ENCODE results near the gene HIVEP3.

The HIVEP3 gene

DNA sequence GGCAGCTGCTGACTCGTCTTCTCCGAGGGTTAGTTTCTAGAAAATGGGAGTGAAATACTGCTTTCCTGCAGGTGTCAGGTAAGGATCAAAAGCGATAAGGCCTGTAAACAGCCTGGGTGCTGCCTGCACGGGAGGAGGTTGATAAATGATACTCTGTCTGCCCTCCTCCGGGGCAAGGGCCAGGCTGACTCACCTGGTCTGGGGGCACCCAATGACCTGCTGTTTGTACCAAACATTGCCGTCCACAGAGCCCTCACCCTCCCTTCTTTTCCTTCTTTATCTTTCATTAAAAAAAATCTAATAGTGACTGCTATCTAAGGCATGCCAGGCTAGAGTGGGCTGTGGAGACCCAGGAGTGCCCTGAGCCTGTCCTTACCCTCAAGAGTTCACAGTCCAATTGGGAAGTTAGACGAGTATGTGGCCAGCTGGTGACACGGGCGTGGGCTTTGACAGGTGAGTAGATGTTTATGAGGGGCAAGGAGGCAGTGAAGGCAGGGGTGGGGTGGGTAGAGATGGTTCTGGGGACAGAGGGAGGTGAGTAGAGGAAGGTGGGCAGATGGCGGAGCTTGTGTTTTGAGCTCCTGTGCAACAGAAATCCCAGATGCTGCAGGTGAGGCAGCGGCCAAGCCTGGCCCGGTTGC lies 450.5 kb downstream of the HIVEP3 start:
- DNase-seq = no peak

DNA sequence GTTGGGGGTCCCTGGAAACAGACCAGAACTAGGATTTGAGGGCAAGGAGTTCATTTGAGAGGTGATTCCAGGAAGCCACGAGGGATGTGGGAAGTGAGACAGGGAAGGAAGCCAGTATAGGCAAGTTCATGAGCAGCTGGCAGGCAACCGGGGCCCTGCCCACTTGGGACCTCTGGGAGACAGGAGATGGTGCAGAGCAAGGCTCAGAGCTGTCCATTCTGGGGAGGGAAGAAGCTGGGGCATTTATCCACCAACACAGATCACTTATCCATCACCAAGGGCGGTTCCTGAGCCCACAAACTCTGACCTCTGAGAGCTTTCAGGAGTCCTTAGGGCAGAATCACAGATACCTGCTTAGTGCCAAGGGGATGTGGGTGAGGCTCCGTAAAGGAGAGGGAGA lies 451.0 kb downstream of the HIVEP3 start:
- DNase-seq = no peak

DNA sequence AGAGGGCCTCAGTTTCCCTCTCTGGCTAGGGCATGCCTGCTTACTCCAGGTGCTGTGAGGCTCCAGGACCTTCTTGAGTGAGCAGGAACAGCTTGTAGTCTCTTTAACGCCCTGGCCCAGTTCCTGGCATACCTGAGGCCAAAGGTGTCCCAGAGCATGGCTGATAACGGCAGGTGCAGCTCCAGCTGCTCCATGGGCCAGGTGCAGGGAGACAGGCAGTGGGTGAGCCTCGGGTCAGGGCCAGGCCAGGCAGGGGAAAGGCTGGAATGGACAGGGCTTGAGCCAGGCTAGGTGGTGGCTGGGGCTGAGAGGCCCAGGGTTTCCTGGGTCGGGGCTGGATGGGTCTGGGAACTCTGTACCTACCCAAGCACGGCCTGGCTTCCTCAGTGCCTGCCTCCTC lies 452.6 kb downstream of the HIVEP3 start:
- DNase-seq = no peak

DNA sequence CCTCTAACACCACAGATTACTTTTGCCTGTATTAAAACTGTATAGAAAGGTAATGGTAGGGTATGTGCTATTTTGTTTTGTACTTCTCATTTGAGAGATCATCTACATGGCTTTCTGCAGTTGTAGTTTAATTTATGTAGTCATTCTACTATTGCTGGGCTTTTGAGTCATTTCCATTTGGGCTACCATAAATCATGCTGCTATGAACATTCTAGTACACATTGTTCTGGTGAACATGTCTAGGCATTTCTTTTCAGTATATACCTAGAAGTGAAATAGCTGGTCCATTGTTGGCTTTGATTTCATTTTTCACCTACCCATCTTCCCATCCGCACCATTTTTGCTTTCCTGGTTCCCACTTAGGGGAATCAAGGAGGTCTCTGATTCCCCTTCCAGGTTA lies 453.0 kb downstream of the HIVEP3 start:
- no peak for DNase-seq

DNA sequence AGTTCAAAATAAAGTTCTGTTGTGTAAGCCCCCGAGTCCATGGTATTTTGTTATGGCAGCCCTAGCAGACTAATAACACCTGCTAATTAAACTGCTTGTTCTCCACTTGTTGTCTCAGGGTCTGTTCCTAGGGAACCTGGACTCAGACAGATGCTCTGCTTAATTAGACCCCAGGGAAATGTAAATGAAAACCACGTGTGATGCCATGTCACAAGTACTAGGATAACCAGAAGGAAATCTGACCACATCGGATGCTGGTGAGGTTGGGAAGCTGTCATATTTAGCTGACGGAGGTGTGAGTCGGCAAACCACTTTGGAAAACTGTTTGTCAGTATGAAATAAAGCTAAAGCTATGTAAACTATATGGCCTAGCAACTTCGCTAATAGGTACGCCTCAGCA lies 453.8 kb downstream of the HIVEP3 start:
- peak; percentile 92 for DNase-seq

DNA sequence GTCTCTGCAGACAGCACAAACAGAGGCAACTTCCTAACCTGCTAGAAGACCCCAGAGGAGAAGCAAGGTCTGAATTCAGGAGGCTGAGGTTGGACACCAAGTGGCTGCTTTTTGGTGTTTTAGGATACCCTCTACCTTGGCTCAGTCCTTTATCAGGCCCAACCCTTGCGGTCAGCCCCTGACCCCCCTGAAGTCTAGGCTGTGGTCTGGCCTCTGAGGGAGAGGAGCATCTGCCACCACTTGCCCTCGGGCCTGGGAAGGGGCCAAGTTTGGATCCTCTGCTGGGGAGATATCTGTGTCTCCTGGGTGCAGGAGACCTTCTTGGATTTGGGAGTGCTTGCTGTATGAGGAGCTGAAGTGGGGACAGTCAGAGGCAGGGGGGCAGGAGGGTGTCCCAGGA lies 455.2 kb downstream of the HIVEP3 start:
- DNase-seq = no peak

DNA sequence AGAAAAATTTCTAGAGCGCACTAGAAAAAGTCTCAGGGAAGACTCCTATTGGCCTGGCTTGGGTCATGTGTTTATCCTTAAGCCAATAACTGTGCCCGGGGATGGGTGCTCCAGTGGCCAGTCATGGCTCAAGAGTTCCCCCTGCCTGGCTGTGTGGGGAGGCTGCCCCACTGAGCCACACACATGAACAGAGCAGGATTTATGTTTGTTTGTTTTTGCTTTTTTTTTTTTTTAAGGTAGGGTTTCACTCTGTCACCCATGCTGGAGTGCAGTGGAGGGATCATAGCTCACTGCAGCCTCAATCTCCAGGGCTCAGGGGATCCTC lies 456.1 kb downstream of the HIVEP3 start:
- no peak for DNase-seq

DNA sequence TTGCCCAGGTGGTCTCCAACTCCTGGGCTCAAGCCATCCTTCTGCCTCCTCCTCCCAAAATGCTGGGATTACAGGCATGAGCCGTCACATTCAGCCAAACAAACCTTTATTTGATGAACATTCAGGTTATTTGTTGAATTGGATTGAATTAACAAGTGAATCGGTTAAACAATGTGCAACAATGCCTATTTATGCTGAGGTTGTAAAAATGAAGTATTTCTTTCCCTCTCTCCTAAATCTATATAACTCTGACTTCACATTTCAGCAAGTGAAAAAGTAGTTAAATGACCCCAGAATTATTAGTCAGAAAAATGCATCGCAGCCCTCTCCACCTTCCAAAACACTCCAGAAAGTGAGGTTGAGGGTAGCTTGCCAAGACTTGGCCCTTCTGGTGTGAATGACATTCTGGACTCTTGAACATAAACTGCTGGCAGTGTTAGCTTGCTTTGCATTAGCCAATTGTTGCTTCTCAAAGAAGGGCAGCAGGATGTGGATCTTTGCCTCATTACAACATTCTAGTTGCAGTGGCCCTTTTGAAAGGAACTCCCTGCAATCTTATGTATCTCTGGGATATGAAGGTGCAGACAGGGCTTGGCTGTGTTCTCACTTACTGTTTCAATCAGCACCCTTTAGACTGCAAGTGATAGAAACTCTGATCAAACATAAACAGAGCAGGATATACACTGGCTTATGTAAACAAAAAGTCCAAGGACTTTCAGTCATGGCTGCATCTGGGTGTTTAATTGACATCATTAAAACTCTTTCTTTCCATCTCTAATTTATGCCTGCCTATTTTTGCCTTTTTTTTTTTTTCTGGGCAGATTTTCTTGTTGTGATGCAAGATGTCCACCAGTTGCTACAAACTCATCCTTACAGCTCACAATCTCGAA lies 456.7 kb downstream of the HIVEP3 start:
- DNase-seq = no peak

DNA sequence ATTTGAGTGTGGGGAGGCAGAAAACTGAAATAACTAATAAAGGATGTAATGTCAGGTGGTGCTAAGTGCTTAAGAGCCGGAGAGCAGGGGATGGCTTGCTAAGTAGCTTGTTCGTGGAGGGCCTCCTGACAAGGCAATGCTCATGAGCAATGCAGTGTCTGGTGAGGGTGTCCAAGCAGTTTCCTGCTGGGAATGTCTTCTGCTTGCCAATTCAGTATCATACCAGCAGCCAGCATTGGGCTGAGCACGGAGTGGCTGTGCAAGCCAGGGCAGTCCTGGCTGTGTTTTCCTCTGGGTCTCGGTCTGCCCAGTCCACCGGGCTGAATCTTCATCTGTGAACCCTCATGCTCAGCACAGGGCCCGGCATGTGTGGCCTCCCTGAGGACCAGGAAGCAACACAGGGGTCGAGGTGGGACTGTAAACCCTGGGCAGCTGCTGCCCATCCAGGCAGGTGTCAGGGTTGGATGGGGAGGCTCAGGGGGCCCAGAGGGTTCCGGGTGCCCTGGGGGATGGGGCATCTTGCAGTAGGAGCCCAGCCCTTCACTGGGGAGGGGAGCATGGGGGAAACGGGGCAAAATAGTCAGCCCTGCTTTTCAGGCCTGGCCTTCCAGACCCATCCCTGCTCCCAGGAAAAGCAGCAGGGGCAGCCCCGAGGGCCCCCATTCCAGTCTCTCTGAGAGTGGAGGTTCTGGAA lies 461.7 kb downstream of the HIVEP3 start:
- no peak for DNase-seq
